Caco-2 (cell line): ENCODE measurements around the gene RBM47. TPM values are rescaled to one million over a fixed set of nuclear protein-coding genes. Genes with fewer than 3 reads are reported as not detected.

ENCODE experiments used
- Bru-seq: library from RNA; stranded (reverse); fragments of 400-500 nt; gene quantifications from one replicate; lab custom pipeline; 2021; lab: Mats Ljungman, UMichigan
- BruChase-seq, 2 experiments: library from RNA; stranded (reverse); fragments of 400-500 nt; gene quantifications; one replicate each; lab custom pipeline; 2021; lab: Mats Ljungman, UMichigan
- BruUV-seq: library from RNA; stranded (reverse); fragments of 400-500 nt; replicated peaks from 2 replicates; lab custom pipeline; 2021; lab: Mats Ljungman, UMichigan
- CTCF ChIA-PET: fragments of 300-600 bp; sonication (Branson Sonifier 250); formaldehyde crosslinking; loops from one replicate; lab custom pipeline; 2022; ENCODE audit warnings: antibody characterized with exemption; lab: Charles Lee
- POLR2A ChIA-PET: fragments of 300-600 bp; sonication (Branson Sonifier 250); formaldehyde crosslinking; loops from one replicate; lab custom pipeline; 2022; ENCODE audit warnings: antibody characterized with exemption; lab: Charles Lee
- DNase-seq, 2 experiments: peaks; one replicate each; pipeline versions ENCODE4 v3.0.0 to v3.0.0-alpha.2; 2020 to 2022
- H3K27me3 ChIP-seq: replicated peaks from 2 replicates; pipeline ENCODE4 v1.6.0; 2011; ENCODE audit warnings: low read length; ENCODE audit not compliant: control insufficient read depth, insufficient read depth
- H3K36me3 ChIP-seq: 2 replicates; pipeline ENCODE4 v1.5.1; 2011; ENCODE audit warnings: low read length; ENCODE audit not compliant: control insufficient read depth, insufficient read depth
- H3K4me1 ChIP-seq: fragments of 250-450 bp; sonication (Bioruptor Pico); 2 replicates; pipeline ENCODE4 v1.5.1; 2020; ENCODE audit warnings: mild to moderate bottlenecking
- H3K4me3 ChIP-seq: 2 replicates; pipeline ENCODE4 v1.5.1; 2011; ENCODE audit warnings: low read depth, mild to moderate bottlenecking, control low read depth, low read length
- H3K9me3 ChIP-seq: fragments of 250-450 bp; sonication (Bioruptor Pico); 2 replicates; pipeline ENCODE4 v1.5.1; 2020; ENCODE audit warnings: mild to moderate bottlenecking, moderate library complexity
- H3K27ac Mint-ChIP-seq: one replicate; pipeline ENCODE4 v1.8.0; 2022; ENCODE audit warnings: mixed read lengths; ENCODE audit not compliant: unreplicated experiment
- H3K27me3 Mint-ChIP-seq: one replicate; pipeline ENCODE4 v1.8.0; 2022; ENCODE audit warnings: mixed read lengths; ENCODE audit not compliant: insufficient read depth, unreplicated experiment
- H3K36me3 Mint-ChIP-seq: one replicate; pipeline ENCODE4 v1.8.0; 2022; ENCODE audit warnings: mild to moderate bottlenecking, mixed read lengths; ENCODE audit not compliant: insufficient read depth, unreplicated experiment
- H3K4me1 Mint-ChIP-seq: one replicate; pipeline ENCODE4 v1.8.0; 2022; ENCODE audit warnings: low read depth, mixed read lengths; ENCODE audit not compliant: unreplicated experiment
- H3K4me3 Mint-ChIP-seq: one replicate; pipeline ENCODE4 v1.8.0; 2022; ENCODE audit warnings: mild to moderate bottlenecking, moderate library complexity, mixed read lengths; ENCODE audit not compliant: unreplicated experiment
- H3K9me3 Mint-ChIP-seq: one replicate; pipeline ENCODE4 v1.8.0; 2022; ENCODE audit warnings: mixed read lengths; ENCODE audit not compliant: unreplicated experiment
- CTCF ChIP-seq, 2 experiments: fragments of 200-600 bp in 1 of 2; IDR thresholded peaks; 1 replicate in 1 of 2; 2 replicates in 1 of 2; pipeline versions ENCODE4 v1.5.1 to v1.8.0; 2011 to 2022; ENCODE audit warnings: antibody characterized with exemption in 1 of 2, control low read depth in 1 of 2, inconsistent platforms in 1 of 2, low read depth in 1 of 2, low read length in 1 of 2, mild to moderate bottlenecking in 1 of 2, moderate library complexity in 1 of 2; ENCODE audit not compliant: insufficient read depth in 1 of 2, severe bottlenecking in 1 of 2, unreplicated experiment in 1 of 2
- intact Hi-C: fragments of 100-400 bp; cut with micrococcal nuclease; formaldehyde crosslinking; loops from one replicate; pipeline ENCODE4 v1.10.0; 2022; ENCODE audit not compliant: unreplicated experiment
- long read RNA-seq: library from polyadenylated mRNA; stranded (forward); transcript quantifications from one replicate; pipeline ENCODE4 v2.0.0, GENCODE V29; 2022
- total RNA-seq: library from RNA; stranded (reverse); gene quantifications from 2 replicates; pipeline ENCODE4 v1.2.3, GENCODE V29; 2022

The RBM47 gene
- total RNA-seq (59.1 and 62.1 TPM in 2 replicates), Bru-seq, nascent RNA (percentile 78 among the genes with signal in this experiment), BruChase-seq, experiment 1, labeled RNA remaining after a 2-hour chase (percentile 78 among the genes with signal in this experiment), BruChase-seq, experiment 2, labeled RNA remaining after a 6-hour chase (percentile 78 among the genes with signal in this experiment)
- long read RNA-seq, full-length matches to known transcripts = 57 of 130 reads
- long read RNA-seq, partial matches to known transcripts = 6 of 130 reads
- long read RNA-seq, other reads (novel, unspliced or antisense) = 67 of 130 reads

- intact Hi-C loops = loop anchor here (1.0 to 5.0 kb wide), 5 partner anchors 33 to 112 kb away; no protein-coding TSS in a partner anchor
- peaks cover 11% of the 10 kb centered on the region for H3K36me3 Mint-ChIP-seq
- DNase-seq = peak; percentile 81 to 88
- no peaks in the 10 kb centered on the region for H3K9me3 ChIP-seq
- TF ChIP-seq CTCF (IDR thresholded peaks at IDR 0.05; ENCODE audit: insufficient read depth in 1 of 2, low read depth in 1 of 2, low read length in 1 of 2, severe bottlenecking in 1 of 2, unreplicated experiment in 1 of 2) = no peak
- H3K4me1 ChIP-seq = peaks cover 12% of the 10 kb centered on the region
- H3K27me3 ChIP-seq = no peaks in the 10 kb centered on the region
- H3K27me3 Mint-ChIP-seq = no peaks in the 10 kb centered on the region
- no TSS peak for BruUV-seq
- peak within 1 kb of the TSS; percentile 94 for H3K27ac Mint-ChIP-seq
- ChIA-PET POLR2A (no interaction called here), CTCF (interaction anchor here (0.8 to 1.6 kb wide), 2 partner anchors 33 to 89 kb away, joined by 4 to 6 read pairs; no protein-coding TSS in a partner anchor)
- no peaks in the 10 kb centered on the region; the same call in 1 of the 2 replicates for H3K36me3 ChIP-seq
- no peaks in the 10 kb centered on the region for H3K9me3 Mint-ChIP-seq
- H3K4me3 Mint-ChIP-seq = peak within 1 kb of the TSS; percentile 86
- peaks cover 25% of the 10 kb centered on the region for H3K4me1 Mint-ChIP-seq
- H3K4me3 ChIP-seq = peak within 1 kb of the TSS; percentile 51
Measured at GRCh38 chr4:40629401-40630334, at the start of gene RBM47. TSS of gene RBM47 (minus strand) at chr4:40629864. CDS start at chr4:40438893, 190,971 bp downstream.

- H3K4me1 ChIP-seq = peaks cover 17% of the 10 kb centered on the region
- CTCF ChIA-PET = interaction anchor here (0.6 kb wide), 1 partner anchor 19 kb away, joined by 3 read pairs; no protein-coding TSS in a partner anchor
- Mint-ChIP-seq H3K4me1 (peaks cover 19% of the 10 kb centered on the region), H3K27me3 (no peaks in the 10 kb centered on the region), H3K9me3 (no peaks in the 10 kb centered on the region), H3K4me3 (no peak overlapping the region), H3K36me3 (peaks cover 5% of the 10 kb centered on the region), H3K27ac (no peak overlapping the region)
- no peaks in the 10 kb centered on the region for H3K36me3 ChIP-seq
- no peaks in the 10 kb centered on the region for H3K27me3 ChIP-seq
- no peak overlapping the region for H3K4me3 ChIP-seq
- DNase-seq = no peak
- no peak for TF ChIP-seq CTCF (IDR thresholded peaks at IDR 0.05; ENCODE audit: insufficient read depth in 1 of 2, low read depth in 1 of 2, low read length in 1 of 2, severe bottlenecking in 1 of 2, unreplicated experiment in 1 of 2)
- H3K9me3 ChIP-seq = no peaks in the 10 kb centered on the region
- POLR2A ChIA-PET = no interaction called here
- no TSS peak for BruUV-seq
- intact Hi-C loops = no loop called here
Measured at GRCh38 chr4:40678421-40678820, 48.8 kb upstream of the RBM47 start.

- CTCF ChIA-PET = interaction anchor here (0.6 kb wide), 1 partner anchor 113 kb away, joined by 4 read pairs; no protein-coding TSS in a partner anchor
- H3K27ac Mint-ChIP-seq = no peak overlapping the region
Measured at GRCh38 chr4:40675166-40675565, 45.5 kb upstream of the RBM47 start.

More at GRCh38 chr4:40675166-40675565, 45.5 kb upstream of the RBM47 start:
- BruUV-seq = no TSS peak
- Histone ChIP-seq H3K27me3 (no peaks in the 10 kb centered on the region), H3K4me1 (peaks cover 34% of the 10 kb centered on the region), H3K9me3 (no peaks in the 10 kb centered on the region), H3K4me3 (no peak overlapping the region), H3K36me3 (no peaks in the 10 kb centered on the region)
- peaks cover 9% of the 10 kb centered on the region for H3K36me3 Mint-ChIP-seq
- H3K4me1 Mint-ChIP-seq = peaks cover 23% of the 10 kb centered on the region
- no peak overlapping the region for H3K4me3 Mint-ChIP-seq
- POLR2A ChIA-PET = no interaction called here
- no peak for DNase-seq
- no peaks in the 10 kb centered on the region for H3K27me3 Mint-ChIP-seq
- intact Hi-C loops = no loop called here
- no peak for TF ChIP-seq CTCF (IDR thresholded peaks at IDR 0.05; ENCODE audit: insufficient read depth in 1 of 2, low read depth in 1 of 2, low read length in 1 of 2, severe bottlenecking in 1 of 2, unreplicated experiment in 1 of 2)
- H3K9me3 Mint-ChIP-seq = no peaks in the 10 kb centered on the region
